Measurements from ENCODE around the gene ASTN2.

Gene ASTN2

GRCh38 chr9:116566677-116567488 is 848.0 kb downstream of the ASTN2 start:
- peak; percentile 83 for DNase-seq (ENCODE audit: low spot score)

GRCh38 chr9:116565986-116566385 is 848.9 kb downstream of the ASTN2 start:
- no peak for DNase-seq (ENCODE audit: low spot score)

GRCh38 chr9:116564266-116564793 is 850.5 kb downstream of the ASTN2 start:
- DNase-seq (ENCODE audit: low spot score): peak; percentile 8

- DNase-seq (ENCODE audit: low spot score): no peak
These were observed 855.9 kb downstream of the ASTN2 start for GRCh38 chr9:116558818-116559540.

- DNase-seq (ENCODE audit: low spot score): no peak
These were observed 856.8 kb downstream of the ASTN2 start for GRCh38 chr9:116558035-116558434.

GRCh38 chr9:116555556-116556155 is 859.2 kb downstream of the ASTN2 start:
- no peak for DNase-seq (ENCODE audit: low spot score)

GRCh38 chr9:116555119-116555518 is 859.7 kb downstream of the ASTN2 start:
- no peak for DNase-seq (ENCODE audit: low spot score)

- DNase-seq (ENCODE audit: low spot score): no peak
These were observed 864.0 kb downstream of the ASTN2 start for GRCh38 chr9:116550696-116551436.

GRCh38 chr9:116549786-116550660 is 864.8 kb downstream of the ASTN2 start:
- no peak for DNase-seq (ENCODE audit: low spot score)

GRCh38 chr9:116549061-116549664 is 865.7 kb downstream of the ASTN2 start:
- peak; percentile 95 for DNase-seq (ENCODE audit: low spot score)

GRCh38 chr9:116547729-116548426 is 867.0 kb downstream of the ASTN2 start:
- peak; percentile 81 for DNase-seq (ENCODE audit: low spot score)

GRCh38 chr9:116546711-116547581 is 867.9 kb downstream of the ASTN2 start:
- DNase-seq (ENCODE audit: low spot score): peak; percentile 44

GRCh38 chr9:116544896-116545295 is 870.0 kb downstream of the ASTN2 start:
- no peak for DNase-seq (ENCODE audit: low spot score)

GRCh38 chr9:116543731-116544400 is 871.0 kb downstream of the ASTN2 start:
- DNase-seq (ENCODE audit: low spot score): peak; percentile 15

GRCh38 chr9:116541402-116541801 is 873.5 kb downstream of the ASTN2 start:
- no peak for DNase-seq (ENCODE audit: low spot score)

GRCh38 chr9:116539549-116539948 is 875.3 kb downstream of the ASTN2 start:
- DNase-seq (ENCODE audit: low spot score): no peak

GRCh38 chr9:116525611-116526010 is 889.2 kb downstream of the ASTN2 start:
- no peak for DNase-seq (ENCODE audit: low spot score)

GRCh38 chr9:116524778-116525470 is 889.9 kb downstream of the ASTN2 start:
- no peak for DNase-seq (ENCODE audit: low spot score)

Measured in kidney tubule cell (primary cell).